Left renal pelvis (tissue), 4 donors: ENCODE data around the gene RAB5IF. TPM values are rescaled to one million over a fixed set of nuclear protein-coding genes. Genes with fewer than 3 reads are reported as not detected.
"Not testable (repeated sequence)": the region's sequence is repeated elsewhere in the genome, so short reads cannot be mapped to it uniquely, and the experiment has no call there.

ENCODE experiments used
- DNase-seq, 4 donors: peaks; one replicate each; pipeline ENCODE4 v3.0.0-alpha.2; 2013; ENCODE audit warnings: low read depth in 4 of 4, low spot score in 3 of 4
- polyA plus RNA-seq, 4 donors: library from polyadenylated mRNA; unstranded; fragments of 120-200 nt; gene quantifications; one replicate each; pipeline ENCODE4 v1.2.1, GENCODE V29; 2013; ENCODE audit not compliant: insufficient read length in 4 of 4

Gene RAB5IF
- 10 to 100 TPM; 46.0 to 66.3 (median 56.6) TPM for polyA plus RNA-seq

- peak; percentile 99 to 100 (median 99) for DNase-seq
These were observed at the start of gene RAB5IF for GRCh38 chr20:36605399-36606157. Gene RAB5IF (plus strand): TSS chr20:36605779. CDS start chr20:36605952, 173 bp downstream.

- DNase-seq: no peak
These were observed 42.9 kb upstream of the RAB5IF start for GRCh38 chr20:36562724-36563123.

GRCh38 chr20:36563374-36563773, 42.2 kb upstream of the RAB5IF start:
- DNase-seq: no peak

- DNase-seq: not testable (repeated sequence)
These were observed 41.4 kb upstream of the RAB5IF start for GRCh38 chr20:36564078-36564725.

GRCh38 chr20:36564726-36565121, 40.9 kb upstream of the RAB5IF start:
- not testable (repeated sequence) for DNase-seq

GRCh38 chr20:36565520-36565919, 40.1 kb upstream of the RAB5IF start:
- DNase-seq: no peak

- no peak for DNase-seq
These were observed 35.6 kb upstream of the RAB5IF start for GRCh38 chr20:36569847-36570429.

GRCh38 chr20:36571564-36572504, 33.7 kb upstream of the RAB5IF start:
- peak in 1 of 4 donors; percentile 61 for DNase-seq

- DNase-seq: no peak
These were observed 32.9 kb upstream of the RAB5IF start for GRCh38 chr20:36572701-36573102.

GRCh38 chr20:36573103-36573797, 32.3 kb upstream of the RAB5IF start, which contains the start of gene TGIF2:
Gene TGIF2 (plus strand): TSS chr20:36573597. CDS start chr20:36578775, 5,178 bp downstream.
- peak in 3 of 4 donors; percentile 86 to 91 (median 89) for DNase-seq

- DNase-seq: peak in 1 of 4 donors; percentile 27
These were observed 31.7 kb upstream of the RAB5IF start for GRCh38 chr20:36573798-36574365.

- DNase-seq: peak in 1 of 4 donors; percentile 61
These were observed 31.0 kb upstream of the RAB5IF start for GRCh38 chr20:36574366-36575135.

GRCh38 chr20:36576081-36576445, 29.5 kb upstream of the RAB5IF start:
- no peak for DNase-seq

- no peak for DNase-seq
These were observed 27.1 kb upstream of the RAB5IF start for GRCh38 chr20:36578356-36579041.

- DNase-seq: no peak
These were observed 25.5 kb upstream of the RAB5IF start for GRCh38 chr20:36579996-36580545.

- DNase-seq: no peak
These were observed 23.3 kb upstream of the RAB5IF start for GRCh38 chr20:36582322-36582721.

GRCh38 chr20:36582821-36583220, 22.8 kb upstream of the RAB5IF start:
- no peak for DNase-seq

GRCh38 chr20:36584018-36584481, 21.5 kb upstream of the RAB5IF start:
- DNase-seq: no peak
